Vagina (tissue), 2 donors: ENCODE data around the gene SPARCL1.

ENCODE experiments used
- POLR2A ChIP-seq, 2 donors: fragments of 450-650 bp; IDR thresholded peaks; one replicate each; pipeline ENCODE4 v1.6.1; 2017; ENCODE audit warnings: antibody characterized with exemption in 2 of 2, mild to moderate bottlenecking in 2 of 2, moderate library complexity in 2 of 2
- TF ChIP-seq, protein P1 (sequence below), 3 experiments: fragments of 450-650 bp in 2 of 3; fragments of 200-600 bp in 1 of 3; sonication (generic) in 1 of 3; IDR thresholded peaks; one replicate each; pipeline ENCODE4 v1.5.1; 2017 to 2019; ENCODE audit warnings: antibody characterized with exemption in 3 of 3, mild to moderate bottlenecking in 2 of 3, moderate library complexity in 2 of 3

DNA sequence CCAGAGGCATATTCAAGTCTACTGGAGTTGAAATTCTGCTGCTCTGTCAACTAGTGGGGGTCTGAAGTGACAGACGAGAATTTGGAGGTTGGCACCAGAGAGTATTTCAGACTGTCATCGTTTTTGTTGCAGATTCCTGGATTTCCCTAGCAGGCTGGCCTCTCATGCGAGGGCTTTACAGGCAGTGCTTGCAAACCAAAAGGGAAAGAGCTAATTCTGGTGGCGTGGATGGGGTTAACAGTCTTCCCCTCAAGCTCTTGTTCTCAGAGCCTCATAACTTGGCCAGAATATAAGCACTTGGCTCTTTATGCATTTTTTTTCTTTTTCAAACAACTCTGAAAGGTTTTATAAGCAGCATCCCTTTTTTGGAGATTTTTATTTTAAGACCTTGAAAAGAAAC is at the start of gene SPARCL1:
- TF ChIP-seq, protein P1, sequence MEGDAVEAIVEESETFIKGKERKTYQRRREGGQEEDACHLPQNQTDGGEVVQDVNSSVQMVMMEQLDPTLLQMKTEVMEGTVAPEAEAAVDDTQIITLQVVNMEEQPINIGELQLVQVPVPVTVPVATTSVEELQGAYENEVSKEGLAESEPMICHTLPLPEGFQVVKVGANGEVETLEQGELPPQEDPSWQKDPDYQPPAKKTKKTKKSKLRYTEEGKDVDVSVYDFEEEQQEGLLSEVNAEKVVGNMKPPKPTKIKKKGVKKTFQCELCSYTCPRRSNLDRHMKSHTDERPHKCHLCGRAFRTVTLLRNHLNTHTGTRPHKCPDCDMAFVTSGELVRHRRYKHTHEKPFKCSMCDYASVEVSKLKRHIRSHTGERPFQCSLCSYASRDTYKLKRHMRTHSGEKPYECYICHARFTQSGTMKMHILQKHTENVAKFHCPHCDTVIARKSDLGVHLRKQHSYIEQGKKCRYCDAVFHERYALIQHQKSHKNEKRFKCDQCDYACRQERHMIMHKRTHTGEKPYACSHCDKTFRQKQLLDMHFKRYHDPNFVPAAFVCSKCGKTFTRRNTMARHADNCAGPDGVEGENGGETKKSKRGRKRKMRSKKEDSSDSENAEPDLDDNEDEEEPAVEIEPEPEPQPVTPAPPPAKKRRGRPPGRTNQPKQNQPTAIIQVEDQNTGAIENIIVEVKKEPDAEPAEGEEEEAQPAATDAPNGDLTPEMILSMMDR (IDR thresholded peaks at IDR 0.05): no peak
- peak in 1 of 2 donors; percentile 3 for TF ChIP-seq POLR2A (IDR thresholded peaks at IDR 0.05)
